GM21515 (cell line): Measurements from ENCODE around the gene GPR89A.
"Not testable (repeated sequence)": the region's sequence is repeated elsewhere in the genome, so short reads cannot be mapped to it uniquely, and the experiment has no call there.

ENCODE experiments used
- ATAC-seq: cut with Tn5 transposase; IDR thresholded peaks from one replicate; pipeline ENCODE4 v1.9.1; 2021; ENCODE audit not compliant: unreplicated experiment

GPR89A gene

GRCh38 chr1:145684858-145685257 lies 77.1 kb downstream of the GPR89A start:
- not testable (repeated sequence) for ATAC-seq

- ATAC-seq: not testable (repeated sequence)
Observed at GRCh38 chr1:145686078-145686477, 78.3 kb downstream of the GPR89A start.

- no peak for ATAC-seq
Observed at GRCh38 chr1:145688328-145688727, 80.5 kb downstream of the GPR89A start.

GRCh38 chr1:145688924-145689323 lies 81.1 kb downstream of the GPR89A start:
- no peak for ATAC-seq

- no peak for ATAC-seq
Observed at GRCh38 chr1:145689922-145690321, 82.1 kb downstream of the GPR89A start.

GRCh38 chr1:145690587-145691558 lies 83.1 kb downstream of the GPR89A start:
- peak; percentile 67 for ATAC-seq

- no peak for ATAC-seq
Observed at GRCh38 chr1:145692785-145693443, 85.1 kb downstream of the GPR89A start.

GRCh38 chr1:145695821-145696629 lies 88.2 kb downstream of the GPR89A start:
- no peak for ATAC-seq

- no peak for ATAC-seq
Observed at GRCh38 chr1:145696630-145696960, 88.8 kb downstream of the GPR89A start.

GRCh38 chr1:145701306-145701862 lies 93.6 kb downstream of the GPR89A start:
- no peak for ATAC-seq

- no peak for ATAC-seq
Observed at GRCh38 chr1:145702052-145702451, 94.3 kb downstream of the GPR89A start.

- ATAC-seq: no peak
Observed at GRCh38 chr1:145702826-145703225, 95.0 kb downstream of the GPR89A start.

- ATAC-seq: no peak
Observed at GRCh38 chr1:145705622-145706021, 97.8 kb downstream of the GPR89A start.

- no peak for ATAC-seq
Observed at GRCh38 chr1:145706086-145706664, 98.4 kb downstream of the GPR89A start.

- ATAC-seq: no peak
Observed at GRCh38 chr1:145707183-145707867, 99.5 kb downstream of the GPR89A start, which contains the start of gene PDZK1. Gene PDZK1, minus strand, starts transcription at chr1:145707368. Its CDS starts 19,347 bp downstream, at chr1:145688021.

GRCh38 chr1:145708063-145708462 lies 100.3 kb downstream of the GPR89A start:
- no peak for ATAC-seq

- ATAC-seq: no peak
Observed at GRCh38 chr1:145710291-145711027, 102.7 kb downstream of the GPR89A start.

- no peak for ATAC-seq
Observed at GRCh38 chr1:145711213-145711651, 103.4 kb downstream of the GPR89A start.

- no peak for ATAC-seq
Observed at GRCh38 chr1:145714524-145715111, 106.8 kb downstream of the GPR89A start.
